ENCODE data around the gene NTNG2. TPM values are rescaled to one million over a fixed set of nuclear protein-coding genes. Genes with fewer than 3 reads are reported as not detected.

The NTNG2 gene
- total and polyA plus RNA-seq, 2 of the 13 experiments (the other 11 are each of a cell fraction or from before 2014, with no cell fraction given), result 0.02 to 0.36 TPM

DNA sequence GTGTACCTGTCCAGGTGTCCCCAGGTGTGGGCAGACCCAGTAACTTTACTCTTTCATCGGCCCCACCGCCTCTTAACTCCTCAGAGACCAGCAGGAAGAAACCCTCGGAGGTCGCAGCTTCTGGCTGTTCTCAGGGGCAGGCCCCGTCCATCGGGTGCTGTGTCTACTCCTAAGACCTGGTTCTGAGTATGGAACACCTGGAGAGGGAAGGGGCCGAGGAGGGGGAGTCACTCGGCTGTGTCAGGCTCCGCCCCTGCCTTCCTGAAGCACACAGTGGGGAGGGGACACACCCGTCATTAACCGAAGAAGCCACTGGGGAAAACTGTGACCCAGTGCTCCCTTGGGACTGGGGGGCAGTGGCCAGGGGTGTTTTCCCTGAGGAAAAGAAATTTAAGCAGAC lies 22.3 kb downstream of the NTNG2 start (continued):
- TF ChIP-seq, protein P1, sequence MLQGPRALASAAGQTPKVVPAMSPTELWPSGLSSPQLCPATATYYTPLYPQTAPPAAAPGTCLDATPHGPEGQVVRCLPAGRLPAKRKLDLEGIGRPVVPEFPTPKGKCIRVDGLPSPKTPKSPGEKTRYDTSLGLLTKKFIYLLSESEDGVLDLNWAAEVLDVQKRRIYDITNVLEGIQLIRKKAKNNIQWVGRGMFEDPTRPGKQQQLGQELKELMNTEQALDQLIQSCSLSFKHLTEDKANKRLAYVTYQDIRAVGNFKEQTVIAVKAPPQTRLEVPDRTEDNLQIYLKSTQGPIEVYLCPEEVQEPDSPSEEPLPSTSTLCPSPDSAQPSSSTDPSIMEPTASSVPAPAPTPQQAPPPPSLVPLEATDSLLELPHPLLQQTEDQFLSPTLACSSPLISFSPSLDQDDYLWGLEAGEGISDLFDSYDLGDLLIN (CRISPR knock-in tag; IDR thresholded peaks at IDR 0.05; ENCODE audit: borderline replicate concordance), result no peak
- no peak for TF ChIP-seq SIX4 (CRISPR knock-in tag; IDR thresholded peaks at IDR 0.05)
- TF ChIP-seq RAD51 (IDR thresholded peaks at IDR 0.05; ENCODE audit: borderline replicate concordance), result no peak
- TF ChIP-seq NPAS2 (CRISPR knock-in tag; IDR thresholded peaks at IDR 0.05; ENCODE audit: borderline replicate concordance), result no peak
- TF ChIP-seq ONECUT2 (CRISPR knock-in tag; IDR thresholded peaks at IDR 0.05), result no peak
- TF ChIP-seq ZNF740 (CRISPR knock-in tag; IDR thresholded peaks at IDR 0.05), result no peak
- TF ChIP-seq MIER2 (CRISPR knock-in tag; IDR thresholded peaks at IDR 0.05), result no peak
- TF ChIP-seq, protein P2, sequence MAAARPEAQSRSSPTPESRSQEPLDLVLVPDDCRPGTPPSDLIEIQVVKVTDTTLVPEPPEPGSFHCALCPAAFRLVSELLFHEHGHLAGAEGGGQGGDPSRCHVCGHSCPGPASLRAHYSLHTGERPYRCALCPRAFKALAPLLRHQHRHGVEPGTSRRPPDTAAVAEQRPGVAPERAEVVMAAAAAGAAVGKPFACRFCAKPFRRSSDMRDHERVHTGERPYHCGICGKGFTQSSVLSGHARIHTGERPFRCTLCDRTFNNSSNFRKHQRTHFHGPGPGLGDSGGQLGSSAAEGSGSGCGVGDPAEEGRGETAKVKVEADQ (CRISPR knock-in tag; IDR thresholded peaks at IDR 0.05; ENCODE audit: borderline replicate concordance), result no peak
- TF ChIP-seq ATF3 (CRISPR knock-in tag; IDR thresholded peaks at IDR 0.05), result no peak
- TF ChIP-seq, protein P3, sequence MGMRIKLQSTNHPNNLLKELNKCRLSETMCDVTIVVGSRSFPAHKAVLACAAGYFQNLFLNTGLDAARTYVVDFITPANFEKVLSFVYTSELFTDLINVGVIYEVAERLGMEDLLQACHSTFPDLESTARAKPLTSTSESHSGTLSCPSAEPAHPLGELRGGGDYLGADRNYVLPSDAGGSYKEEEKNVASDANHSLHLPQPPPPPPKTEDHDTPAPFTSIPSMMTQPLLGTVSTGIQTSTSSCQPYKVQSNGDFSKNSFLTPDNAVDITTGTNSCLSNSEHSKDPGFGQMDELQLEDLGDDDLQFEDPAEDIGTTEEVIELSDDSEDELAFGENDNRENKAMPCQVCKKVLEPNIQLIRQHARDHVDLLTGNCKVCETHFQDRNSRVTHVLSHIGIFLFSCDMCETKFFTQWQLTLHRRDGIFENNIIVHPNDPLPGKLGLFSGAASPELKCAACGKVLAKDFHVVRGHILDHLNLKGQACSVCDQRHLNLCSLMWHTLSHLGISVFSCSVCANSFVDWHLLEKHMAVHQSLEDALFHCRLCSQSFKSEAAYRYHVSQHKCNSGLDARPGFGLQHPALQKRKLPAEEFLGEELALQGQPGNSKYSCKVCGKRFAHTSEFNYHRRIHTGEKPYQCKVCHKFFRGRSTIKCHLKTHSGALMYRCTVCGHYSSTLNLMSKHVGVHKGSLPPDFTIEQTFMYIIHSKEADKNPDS (CRISPR knock-in tag; IDR thresholded peaks at IDR 0.05), result no peak

Data from HepG2 (cell line).